HG02763 (cell line): ENCODE measurements around the gene TYW5.

Experiments
- ATAC-seq: cut with Tn5 transposase; IDR thresholded peaks from one replicate; pipeline ENCODE4 v1.9.1; 2021; ENCODE audit warnings: mild to moderate bottlenecking, moderate library complexity; ENCODE audit not compliant: unreplicated experiment

Gene TYW5

DNA sequence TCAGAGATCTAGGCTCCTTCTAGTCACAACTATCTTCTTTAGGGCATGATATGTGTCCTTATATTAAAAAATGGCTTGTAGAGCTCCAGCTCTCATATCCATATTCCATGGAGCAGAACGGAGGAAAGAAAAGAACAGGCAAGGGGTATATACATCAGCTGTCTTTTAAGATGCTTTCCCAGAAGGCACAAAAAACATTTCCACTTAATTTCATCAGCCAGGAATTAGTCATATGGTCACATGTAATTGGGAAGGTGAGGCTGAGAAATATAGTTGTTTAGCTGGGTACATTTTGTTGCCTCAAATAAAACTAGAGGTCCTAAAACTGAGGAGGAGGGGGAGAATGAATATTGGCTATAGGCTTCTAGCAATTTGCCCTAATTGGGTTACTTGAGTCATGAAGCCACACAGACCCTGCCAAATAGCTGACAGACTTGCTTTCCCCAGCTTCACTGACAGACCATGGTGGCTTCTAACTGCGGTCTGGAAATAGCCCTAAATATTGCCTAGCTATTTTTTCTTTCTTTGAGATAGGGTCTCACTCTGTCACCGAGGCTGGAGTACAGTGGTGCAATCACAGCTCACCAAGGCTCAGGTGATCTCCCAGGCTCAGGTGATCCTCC is 20.1 kb upstream of the TYW5 start:
- ATAC-seq, result no peak

DNA sequence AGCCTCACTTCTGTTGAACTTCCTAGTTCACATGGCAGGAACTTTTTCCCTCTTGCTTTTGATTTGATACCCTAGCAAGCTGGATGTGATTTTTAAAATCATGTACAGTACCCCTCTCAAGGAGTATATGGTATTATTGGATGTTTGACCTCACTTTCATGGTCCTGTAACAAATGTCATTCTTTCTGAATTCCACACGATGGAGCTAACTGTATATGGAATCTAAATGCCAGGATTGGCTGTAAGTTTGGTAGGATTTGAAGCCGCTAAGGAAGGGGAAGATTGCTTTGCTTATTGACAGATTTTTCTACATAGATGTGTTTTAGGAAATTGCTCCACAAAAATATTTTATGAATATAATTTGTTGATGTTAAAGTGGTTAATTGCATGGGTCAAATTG is 18.4 kb upstream of the TYW5 start:
- no peak for ATAC-seq

DNA sequence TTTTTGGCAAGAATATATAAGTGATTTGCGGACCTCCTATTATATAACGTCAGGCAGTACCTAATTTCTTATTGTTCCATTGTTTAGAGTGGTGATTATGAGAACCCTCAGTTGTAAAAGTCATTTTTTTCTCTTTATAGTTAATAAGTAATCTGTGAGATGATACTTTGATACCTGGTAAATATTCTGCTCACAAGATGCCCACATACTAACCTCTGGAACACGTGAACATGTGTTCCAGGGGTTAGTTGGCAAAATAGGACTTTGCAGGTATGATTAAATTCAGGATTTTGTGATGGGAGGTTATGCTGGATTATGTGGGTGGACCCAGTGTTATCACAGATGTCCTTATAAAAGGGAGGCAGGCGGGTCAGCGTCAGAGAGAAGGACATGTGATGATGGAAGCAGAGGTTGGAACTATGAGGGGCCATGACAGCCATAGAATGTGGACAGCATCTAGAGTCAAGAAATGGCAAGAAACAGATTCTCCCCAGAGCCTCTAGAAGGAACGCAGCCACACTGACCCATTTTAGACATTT is 16.9 kb upstream of the TYW5 start:
- no peak for ATAC-seq

DNA sequence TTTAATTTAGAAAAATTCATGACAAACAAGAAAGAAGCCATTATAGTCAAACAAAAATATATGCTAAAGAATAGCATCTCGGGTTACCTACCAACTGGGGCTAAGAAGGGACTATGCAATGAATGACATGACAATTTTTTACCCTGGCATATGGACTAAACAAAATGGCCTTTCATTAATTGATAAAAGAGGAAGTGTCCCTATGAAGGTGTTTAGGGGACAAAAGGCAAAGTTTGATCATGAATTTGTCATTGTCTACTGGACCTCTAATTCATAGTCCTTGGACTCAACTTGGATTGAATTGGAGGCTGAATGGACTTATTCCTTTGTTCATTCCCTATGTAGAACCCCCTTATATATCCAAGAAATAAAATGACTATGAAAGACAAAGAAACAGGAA is 12.8 kb upstream of the TYW5 start:
- no peak for ATAC-seq

DNA sequence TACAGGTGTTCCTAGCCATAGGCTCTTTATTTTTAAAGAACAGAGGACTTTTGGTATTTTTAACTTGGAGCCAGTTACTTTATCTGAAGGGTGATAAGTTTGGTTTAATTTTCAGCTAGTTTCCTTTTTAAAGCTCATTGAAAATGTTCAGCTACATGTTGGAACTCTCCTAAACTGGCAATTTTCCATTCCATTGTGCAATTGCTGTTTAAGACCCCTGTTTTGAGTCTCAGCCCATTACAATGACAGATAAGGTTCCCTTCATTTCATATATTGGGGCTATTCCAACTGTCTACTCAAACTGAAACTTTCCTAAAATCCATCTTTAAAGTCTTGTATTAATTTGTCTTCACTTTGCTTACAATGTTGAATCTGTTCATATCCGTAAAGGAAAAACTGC is 11.7 kb upstream of the TYW5 start:
- ATAC-seq, result no peak

DNA sequence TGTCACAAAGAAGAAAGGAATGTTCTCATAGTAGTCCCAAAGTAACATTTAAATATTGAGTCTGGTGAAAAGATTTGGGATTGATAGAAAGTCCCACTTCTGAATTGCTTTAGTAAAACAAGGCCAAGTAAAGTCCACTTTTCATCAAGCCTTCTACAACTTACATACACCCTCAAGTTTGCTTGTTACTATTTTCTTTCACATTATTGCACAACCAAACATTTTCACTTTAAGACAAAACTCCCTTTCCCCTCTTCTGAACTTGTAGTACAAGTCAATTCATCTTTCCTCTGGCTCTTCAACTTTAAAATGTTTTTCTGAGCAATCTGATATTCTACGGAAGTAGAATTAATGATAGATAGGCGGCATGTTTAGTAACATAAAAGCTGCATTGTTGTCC is 11.1 kb upstream of the TYW5 start:
- no peak for ATAC-seq

GRCh38 chr2:199962203-199962602 is 6.9 kb upstream of the TYW5 start:
- no peak for ATAC-seq

DNA sequence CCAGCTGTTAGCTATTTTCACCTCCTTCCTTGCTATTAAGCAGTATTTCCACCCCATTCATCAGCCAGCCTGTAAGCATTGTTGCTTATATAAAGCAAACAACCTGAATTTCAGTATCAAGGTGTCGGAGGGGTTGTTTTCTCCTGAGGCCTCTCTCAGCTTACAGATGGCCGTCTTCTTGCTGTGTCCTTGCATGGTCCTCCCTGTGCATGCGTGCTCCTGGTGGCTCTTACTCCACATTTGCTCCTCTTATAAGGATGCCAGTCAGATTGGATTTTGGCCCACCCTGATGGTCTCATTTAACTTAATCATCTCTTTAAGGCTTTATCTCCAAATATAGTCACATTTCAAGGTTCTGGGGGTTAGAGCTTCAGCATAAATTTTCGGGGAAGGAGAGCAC is 2.7 kb upstream of the TYW5 start:
- no peak for ATAC-seq

DNA sequence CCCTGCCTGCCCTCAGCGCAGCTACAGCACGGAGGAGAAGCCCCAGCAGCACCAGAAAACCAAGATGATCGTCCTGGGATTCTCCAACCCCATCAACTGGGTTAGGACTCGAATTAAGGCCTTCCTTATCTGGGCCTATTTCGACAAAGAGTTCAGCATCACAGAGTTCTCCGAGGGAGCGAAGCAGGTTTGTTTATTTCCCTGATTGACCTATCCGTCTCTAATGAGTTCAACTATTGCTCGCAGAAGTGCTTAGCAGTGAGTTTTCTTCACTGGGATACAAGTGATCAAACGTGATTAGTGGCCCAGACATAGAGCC is 730 bp upstream of the TYW5 start:
- ATAC-seq, result no peak

GRCh38 chr2:199955007-199955338 is 318 bp downstream of the TYW5 start:
- ATAC-seq, result peak; percentile 42

GRCh38 chr2:199951023-199951422 is 4.3 kb downstream of the TYW5 start:
- no peak for ATAC-seq

DNA sequence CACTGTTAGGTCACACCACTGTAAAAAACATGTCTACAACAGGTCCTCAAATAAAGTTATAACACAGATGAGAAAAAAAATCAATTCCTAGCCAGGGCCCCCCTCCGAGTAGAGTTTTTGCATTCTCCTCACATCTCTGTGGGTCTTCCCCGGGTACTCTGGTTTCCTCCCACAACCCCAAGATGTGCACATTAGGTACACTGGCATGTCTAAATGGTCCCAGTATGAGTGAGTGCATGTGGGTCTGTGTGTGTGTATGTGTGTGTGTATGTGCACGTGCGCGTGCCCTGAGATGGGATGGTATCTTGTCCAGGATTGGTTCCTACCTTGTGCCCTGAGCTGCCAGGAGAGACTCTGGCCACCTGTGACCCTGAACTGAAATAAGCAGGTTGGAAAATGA is 4.9 kb downstream of the TYW5 start:
- ATAC-seq, result no peak

DNA sequence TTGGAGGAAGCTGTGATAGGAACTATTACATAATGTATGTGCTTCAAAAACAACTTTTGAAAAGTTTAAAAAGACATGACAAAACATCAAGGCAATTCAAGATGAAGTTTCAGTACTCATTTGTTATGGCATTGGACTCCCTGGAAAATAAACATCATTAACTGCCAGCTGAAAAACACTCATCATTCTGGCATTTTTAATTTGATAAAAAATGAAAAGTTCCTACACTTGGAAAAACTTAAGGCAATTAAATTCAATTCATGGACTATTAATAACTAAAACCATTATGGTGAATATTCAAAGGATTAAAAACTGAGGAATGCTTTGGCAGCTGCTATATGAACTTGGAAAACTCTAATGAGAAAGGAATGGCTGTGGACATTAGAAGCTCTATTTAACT is 8.5 kb downstream of the TYW5 start:
- ATAC-seq, result no peak

DNA sequence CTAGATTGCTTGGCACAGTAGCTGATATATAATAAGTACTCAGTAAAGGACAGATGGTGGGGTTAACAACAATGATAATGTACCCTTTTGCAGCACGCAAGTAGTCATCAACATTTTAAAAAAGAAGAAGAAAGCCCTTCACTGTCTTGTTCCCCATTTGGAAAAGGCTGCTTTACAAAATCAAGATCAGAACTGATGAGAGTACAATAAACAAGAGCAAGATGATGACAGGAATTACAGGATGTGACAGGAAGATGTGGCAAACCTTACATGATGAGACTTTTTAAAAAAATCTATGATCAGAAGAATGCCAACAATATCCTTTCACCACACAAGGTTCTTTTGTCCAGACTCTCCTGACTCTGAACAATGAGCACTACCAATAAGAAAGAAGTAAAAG is 9.1 kb downstream of the TYW5 start:
- ATAC-seq, result no peak

DNA sequence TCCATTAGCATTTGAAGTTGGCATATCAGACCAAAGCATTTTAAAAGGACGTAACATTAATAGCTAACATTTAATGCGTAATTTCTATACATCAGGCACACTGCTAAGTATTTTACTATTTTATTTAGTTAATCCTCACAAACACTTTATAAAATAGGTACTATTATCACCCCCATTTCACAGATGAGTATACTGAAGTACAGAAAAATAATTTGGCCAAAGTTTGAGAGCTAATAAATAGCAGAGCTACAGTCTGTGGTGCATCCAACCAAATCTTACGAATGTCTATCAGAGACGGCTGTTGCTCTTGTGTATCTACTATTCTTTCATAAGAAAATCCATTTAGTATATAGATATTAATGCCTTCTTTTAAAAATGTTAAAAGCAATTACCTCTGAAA is 11.9 kb downstream of the TYW5 start:
- no peak for ATAC-seq

- no peak for ATAC-seq
Observed at GRCh38 chr2:199940373-199940772, 14.9 kb downstream of the TYW5 start.

DNA sequence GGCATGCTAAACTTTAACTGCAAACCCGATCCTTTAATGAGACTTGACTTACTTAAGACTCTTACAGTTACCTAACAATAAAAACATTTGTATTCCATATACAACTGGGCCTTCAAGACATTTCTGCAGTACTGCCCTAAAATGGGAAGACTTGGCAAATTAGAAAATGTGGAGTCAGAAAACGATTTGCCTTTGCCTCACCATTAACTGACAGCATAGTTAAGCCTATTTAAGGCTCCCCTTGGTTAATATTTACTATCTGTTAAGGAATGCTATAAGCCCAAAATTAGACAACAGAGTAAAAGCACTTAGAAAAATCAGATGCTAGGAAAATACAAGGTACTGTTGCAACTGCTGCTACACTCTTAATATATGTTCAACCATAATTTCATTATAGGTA is 18.7 kb downstream of the TYW5 start:
- no peak for ATAC-seq

DNA sequence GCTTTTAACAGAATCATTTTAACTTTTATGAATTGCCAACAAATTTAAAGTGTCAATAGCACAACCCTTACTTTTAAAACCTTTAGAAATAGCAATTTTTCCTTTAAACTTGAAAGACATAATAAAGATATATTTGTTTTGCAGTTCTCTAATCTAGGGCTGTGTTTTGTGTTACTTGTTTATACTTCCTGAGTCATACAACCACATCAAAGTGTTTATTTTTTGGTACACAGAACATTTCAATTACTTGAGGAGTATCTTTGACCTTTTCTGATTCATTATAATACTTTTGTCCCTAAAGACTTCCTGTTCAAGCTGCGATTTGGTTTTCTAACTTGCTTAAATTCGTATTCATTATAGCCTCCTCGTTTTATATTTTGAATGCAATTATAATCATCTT is 21.8 kb downstream of the TYW5 start:
- no peak for ATAC-seq

DNA sequence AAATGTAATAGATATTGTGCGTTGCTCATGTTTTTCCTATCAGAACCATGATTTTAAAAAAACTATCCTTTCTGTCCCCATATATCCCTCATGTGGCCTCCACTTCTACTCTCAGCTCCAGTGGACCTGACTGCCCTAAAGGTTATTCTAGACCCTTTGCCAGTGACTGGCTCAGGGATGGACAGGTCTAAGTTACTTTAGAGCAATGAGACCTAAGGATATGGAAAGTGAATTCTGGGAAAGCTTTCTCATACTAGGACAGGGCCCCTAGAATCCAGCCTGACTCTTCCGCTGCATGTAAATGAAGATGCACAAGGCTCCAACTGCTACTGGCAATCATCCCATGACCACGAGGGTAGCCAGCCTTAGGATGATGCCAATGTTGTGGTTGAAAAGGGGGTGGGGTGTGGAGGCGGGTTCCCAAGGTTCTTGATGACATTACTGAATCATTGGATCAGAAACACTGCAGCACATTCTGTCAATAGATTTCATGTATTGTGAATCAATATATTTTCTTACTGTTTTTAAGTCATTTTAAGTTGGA is 22.9 kb downstream of the TYW5 start:
- no peak for ATAC-seq

DNA sequence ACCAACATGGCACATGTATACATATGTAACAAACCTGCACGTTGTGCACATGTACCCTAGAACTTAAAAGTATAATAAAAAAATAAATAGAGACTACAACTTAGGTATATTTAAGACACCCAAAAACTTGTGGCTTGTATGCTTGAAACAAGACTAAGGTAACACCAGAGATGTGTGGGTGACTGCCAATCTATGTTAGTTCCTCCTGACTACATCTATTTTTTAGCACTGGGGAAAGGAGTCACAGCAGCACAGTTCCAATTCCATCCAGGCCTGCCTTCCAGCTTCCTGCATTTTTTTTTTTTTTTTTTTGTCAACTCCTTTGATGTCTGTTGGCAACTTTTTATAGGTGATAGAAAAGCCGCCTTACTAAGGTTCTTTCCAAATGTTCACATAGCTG is 26.0 kb downstream of the TYW5 start:
- no peak for ATAC-seq

DNA sequence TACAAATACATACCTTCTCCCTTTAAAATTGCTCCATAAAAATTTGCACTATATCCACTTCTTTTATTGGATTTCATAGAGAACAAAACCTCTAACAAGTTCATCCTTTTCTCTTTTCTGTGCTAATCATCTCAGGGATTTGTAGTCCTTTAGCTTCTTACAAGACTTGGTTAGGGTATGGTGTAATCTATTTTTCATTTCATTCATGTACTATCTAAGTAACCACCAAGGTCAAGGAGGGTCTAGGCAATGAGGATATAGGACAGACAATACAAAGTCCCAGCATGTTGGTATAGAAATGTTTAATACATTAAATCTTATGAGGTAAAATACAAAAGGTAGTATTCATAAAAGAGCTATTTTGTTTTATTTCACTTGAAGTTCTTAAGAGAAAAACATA is 26.7 kb downstream of the TYW5 start:
- ATAC-seq, result no peak

- ATAC-seq, result no peak
Observed at GRCh38 chr2:199928226-199928625, 27.1 kb downstream of the TYW5 start.

- ATAC-seq, result no peak
Observed at GRCh38 chr2:199926806-199927205, 28.5 kb downstream of the TYW5 start.
